K562 (cell line): Measurements from ENCODE around the gene NAV2. TPM values are rescaled to one million over a fixed set of nuclear protein-coding genes. Genes with fewer than 3 reads are reported as not detected.

Source experiments
- ARID3A ChIP-seq: IDR thresholded peaks from 2 replicates; pipeline ENCODE4 v1.6.1; 2012; ENCODE audit warnings: low read depth, low read length, improper control_type of control experiment, borderline replicate concordance
- ATF4 ChIP-seq: fragments of 450-650 bp; formaldehyde crosslinking; IDR thresholded peaks from 2 replicates; pipeline ENCODE4 v1.4.0; 2022; ENCODE audit warnings: mild to moderate bottlenecking, moderate library complexity
- FOXA3 ChIP-seq, 2 experiments: fragments of 450-650 bp in 1 of 2; sonication (generic) in 1 of 2; formaldehyde crosslinking; IDR thresholded peaks in 1 of 2; conservative IDR thresholded peaks in 1 of 2; 2 replicates each; pipeline versions ENCODE4 v1.4.0 to v1.8.0; 2020 to 2022; ENCODE audit warnings: mild to moderate bottlenecking in 2 of 2, missing genetic modification reagents in 1 of 2
- GTF2E2 ChIP-seq: fragments of 200-800 bp; sonication (Bioruptor generic); IDR thresholded peaks from 2 replicates; pipeline ENCODE4 v1.6.1; 2016; ENCODE audit warnings: missing genetic modification characterization, missing compliant biosample characterization
- IRF2 ChIP-seq: sonication (generic); formaldehyde crosslinking; IDR thresholded peaks from 2 replicates; pipeline ENCODE4 v1.8.1; 2022; ENCODE audit warnings: mild to moderate bottlenecking, missing genetic modification reagents
- MTA3 ChIP-seq: fragments of 450-650 bp; formaldehyde crosslinking; IDR thresholded peaks from 2 replicates; pipeline ENCODE4 v1.6.1; 2017; ENCODE audit warnings: mild to moderate bottlenecking, borderline replicate concordance
- RFX5 ChIP-seq: IDR thresholded peaks from 2 replicates; pipeline ENCODE4 v1.6.1; 2011; ENCODE audit warnings: low read depth, mild to moderate bottlenecking, improper control_type of control experiment, low read length
- YBX1 ChIP-seq: fragments of 450-650 bp; IDR thresholded peaks from 2 replicates; pipeline ENCODE4 v1.7.1; 2016; ENCODE audit warnings: mild to moderate bottlenecking
- ZNF124 ChIP-seq: sonication (generic); formaldehyde crosslinking; IDR thresholded peaks from 2 replicates; pipeline ENCODE4 v1.8.1; 2022; ENCODE audit warnings: missing genetic modification reagents
- ZNF253 ChIP-seq: fragments of 250-450 bp; sonication (Bioruptor Pico); conservative IDR thresholded peaks from 2 replicates; pipeline ENCODE4 v1.6.1; 2021; ENCODE audit warnings: mild to moderate bottlenecking
- ZNF318 ChIP-seq, 2 experiments: fragments of 450-650 bp; IDR thresholded peaks; 2 replicates each; pipeline ENCODE4 v1.6.1; 2016; ENCODE audit warnings: mild to moderate bottlenecking in 2 of 2, borderline replicate concordance in 1 of 2, low read depth in 1 of 2, moderate library complexity in 1 of 2
- ZNF740 ChIP-seq, 3 experiments: fragments of 200-800 bp in 1 of 3; sonication (Bioruptor generic) in 1 of 3; sonication (generic) in 1 of 3; formaldehyde crosslinking in 1 of 3; IDR thresholded peaks; 2 replicates each; pipeline versions ENCODE4 v1.6.1 to v1.8.0; 2016 to 2022; ENCODE audit warnings: mild to moderate bottlenecking in 2 of 3, missing compliant biosample characterization in 2 of 3, missing genetic modification characterization in 2 of 3, missing genetic modification reagents in 1 of 3
- polyA plus RNA-seq, 8 experiments: library from polyadenylated mRNA; depleted of rRNA in 4 of 8; stranded (reverse) in 5 of 8; unstranded in 3 of 8; fragments of >200 nt; fragmentation: Nextera tagmentation in 2 of 8; fragmentation: Illumina TruSeq in 1 of 8; extraction: Ambion mirVana in 2 of 8; extraction: Trizol in 1 of 8; gene quantifications; 2 replicates each; pipeline versions ENCODE4 v1.2.1 to v1.2.3, GENCODE V29; 2011 to 2014; ENCODE audit warnings: inconsistent platforms in 1 of 8, missing spikeins in 1 of 8
- total RNA-seq, 7 experiments: library from RNA; depleted of rRNA in 6 of 7; stranded (reverse); fragments of >200 nt in 6 of 7; fragmentation: Illumina TruSeq in 2 of 7; extraction: Trizol in 2 of 7; gene quantifications; 2 replicates each; pipeline versions ENCODE4 v1.2.1 to v1.2.3, GENCODE V29; 2011 to 2021; ENCODE audit warnings: low replicate concordance in 1 of 7

NAV2 gene
- total and polyA plus RNA-seq, 9 of the 15 experiments (the other 6 are each of a cell fraction or from before 2014, with no cell fraction given): 0.03 to 0.35 (median 0.05) TPM

- TF ChIP-seq ARID3A (no peak), GTF2E2 (tag) (no peak), RFX5 (no peak), FOXA3 (CRISPR knock-in tag; conservative IDR thresholded peaks at IDR 0.05 in 1 of 2, IDR thresholded peaks at IDR 0.05 in 1 of 2) (0 out of 4 replicates have a peak, but pooled peaks of 1 of the 2 experiments have one; percentile 10), ATF4 (CRISPR knock-in tag) (no peak), ZNF318 (IDR thresholded peaks at IDR 0.05; ENCODE audit: borderline replicate concordance in 1 of 2, low read depth in 1 of 2) (peak in 1 of 2 experiments; percentile 88; a peak in 2 of 4 replicates), YBX1 (no peak), MTA3 (peak; percentile 65; the same call in 1 of the 2 replicates), ZNF124 (CRISPR knock-in tag) (no peak), ZNF740 (CRISPR knock-in tag; IDR thresholded peaks at IDR 0.05) (peak; percentile 72; the same call in 1 of the 2 replicates), ZNF740 (tag; IDR thresholded peaks at IDR 0.05) (no peak), ZNF253 (CRISPR knock-in tag) (no peak), IRF2 (CRISPR knock-in tag) (no peak)
These were observed 399.9 kb downstream of the NAV2 start (continued) for GRCh38 chr11:20112291-20113148.
